ENCODE results near the gene S100A7A. TPM values are rescaled to one million over a fixed set of nuclear protein-coding genes. Genes with fewer than 3 reads are reported as not detected.

S100A7A gene
- total RNA-seq, 1 experiment from 2014 or later: not detected

DNA sequence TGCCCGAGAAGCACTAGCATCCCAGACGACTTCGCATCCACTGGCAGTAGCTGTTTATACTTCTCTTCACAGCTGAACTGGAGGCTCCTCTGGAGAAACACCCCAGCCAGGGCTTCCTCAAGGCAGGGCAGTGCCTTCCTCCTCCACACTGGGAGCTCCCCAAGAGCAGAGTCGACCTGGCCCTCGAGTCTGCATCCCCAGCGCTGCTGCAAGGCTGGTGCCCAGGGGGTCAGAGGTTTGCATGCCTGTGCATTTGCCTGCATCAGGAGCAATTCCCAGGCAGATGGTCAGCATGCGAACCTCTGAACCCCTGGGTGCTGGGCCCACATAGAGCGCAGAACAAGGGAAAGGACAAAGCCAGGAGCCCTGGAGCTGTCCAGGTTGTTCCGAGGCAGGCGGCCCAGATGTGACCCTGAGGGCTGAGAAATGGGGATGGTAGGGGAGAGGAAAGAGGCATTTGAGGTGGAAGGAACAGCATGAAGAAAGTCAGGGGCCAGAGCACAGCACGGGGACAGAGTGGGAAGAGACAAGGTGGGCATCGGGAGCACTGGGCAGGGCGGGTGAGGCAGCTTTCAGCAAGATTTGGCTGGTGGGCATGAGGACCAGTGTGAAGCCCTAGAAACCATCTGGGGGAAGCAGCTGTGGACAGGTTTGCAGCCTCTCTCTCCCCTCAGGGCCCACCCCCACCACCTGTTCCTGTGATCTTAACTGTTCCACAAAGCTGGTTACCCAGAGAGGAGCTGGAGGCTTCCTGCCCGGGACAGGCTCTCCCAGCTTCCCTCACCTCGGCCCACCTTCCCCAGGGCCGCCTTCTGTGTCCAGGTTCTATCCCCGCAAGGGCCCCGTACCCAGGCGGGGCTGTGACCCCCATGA, 19.0 kb upstream of the S100A7A start:
- Mint-ChIP-seq H3K4me1 (peaks cover 6% of the 10 kb centered on the region), H3K9me3 (no peaks in the 10 kb centered on the region), H3K4me3 (no peak overlapping the region), H3K27ac (no peak overlapping the region), H3K36me3 (no peaks in the 10 kb centered on the region), H3K27me3 (ENCODE audit: low read depth) (peaks cover 2% of the 10 kb centered on the region; the same call in 1 of the 2 replicates)
- DNase-seq (ENCODE audit: low spot score) (no peak), ATAC-seq (no peak)
- POLR2A ChIA-PET: no interaction called here
- CTCF ChIA-PET: interaction anchor here (0.8 to 2.1 kb wide), 2 partner anchors 42 to 97 kb away, joined by 3 to 10 read pairs; no protein-coding TSS in a partner anchor
- TF ChIP-seq ZNF317 (CRISPR knock-in tag; IDR thresholded peaks at IDR 0.05; ENCODE audit: borderline replicate concordance, low read depth) (no peak), SMAD3 (CRISPR knock-in tag; IDR thresholded peaks at IDR 0.05; ENCODE audit: borderline replicate concordance) (no peak), JAZF1 (CRISPR knock-in tag; IDR thresholded peaks at IDR 0.05) (no peak), ELF4 (CRISPR knock-in tag; IDR thresholded peaks at IDR 0.05; ENCODE audit: low read depth) (no peak)
- TF ChIP-seq, protein P1, sequence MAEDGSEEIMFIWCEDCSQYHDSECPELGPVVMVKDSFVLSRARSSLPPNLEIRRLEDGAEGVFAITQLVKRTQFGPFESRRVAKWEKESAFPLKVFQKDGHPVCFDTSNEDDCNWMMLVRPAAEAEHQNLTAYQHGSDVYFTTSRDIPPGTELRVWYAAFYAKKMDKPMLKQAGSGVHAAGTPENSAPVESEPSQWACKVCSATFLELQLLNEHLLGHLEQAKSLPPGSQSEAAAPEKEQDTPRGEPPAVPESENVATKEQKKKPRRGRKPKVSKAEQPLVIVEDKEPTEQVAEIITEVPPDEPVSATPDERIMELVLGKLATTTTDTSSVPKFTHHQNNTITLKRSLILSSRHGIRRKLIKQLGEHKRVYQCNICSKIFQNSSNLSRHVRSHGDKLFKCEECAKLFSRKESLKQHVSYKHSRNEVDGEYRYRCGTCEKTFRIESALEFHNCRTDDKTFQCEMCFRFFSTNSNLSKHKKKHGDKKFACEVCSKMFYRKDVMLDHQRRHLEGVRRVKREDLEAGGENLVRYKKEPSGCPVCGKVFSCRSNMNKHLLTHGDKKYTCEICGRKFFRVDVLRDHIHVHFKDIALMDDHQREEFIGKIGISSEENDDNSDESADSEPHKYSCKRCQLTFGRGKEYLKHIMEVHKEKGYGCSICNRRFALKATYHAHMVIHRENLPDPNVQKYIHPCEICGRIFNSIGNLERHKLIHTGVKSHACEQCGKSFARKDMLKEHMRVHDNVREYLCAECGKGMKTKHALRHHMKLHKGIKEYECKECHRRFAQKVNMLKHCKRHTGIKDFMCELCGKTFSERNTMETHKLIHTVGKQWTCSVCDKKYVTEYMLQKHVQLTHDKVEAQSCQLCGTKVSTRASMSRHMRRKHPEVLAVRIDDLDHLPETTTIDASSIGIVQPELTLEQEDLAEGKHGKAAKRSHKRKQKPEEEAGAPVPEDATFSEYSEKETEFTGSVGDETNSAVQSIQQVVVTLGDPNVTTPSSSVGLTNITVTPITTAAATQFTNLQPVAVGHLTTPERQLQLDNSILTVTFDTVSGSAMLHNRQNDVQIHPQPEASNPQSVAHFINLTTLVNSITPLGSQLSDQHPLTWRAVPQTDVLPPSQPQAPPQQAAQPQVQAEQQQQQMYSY (CRISPR knock-in tag; IDR thresholded peaks at IDR 0.05): no peak

DNA sequence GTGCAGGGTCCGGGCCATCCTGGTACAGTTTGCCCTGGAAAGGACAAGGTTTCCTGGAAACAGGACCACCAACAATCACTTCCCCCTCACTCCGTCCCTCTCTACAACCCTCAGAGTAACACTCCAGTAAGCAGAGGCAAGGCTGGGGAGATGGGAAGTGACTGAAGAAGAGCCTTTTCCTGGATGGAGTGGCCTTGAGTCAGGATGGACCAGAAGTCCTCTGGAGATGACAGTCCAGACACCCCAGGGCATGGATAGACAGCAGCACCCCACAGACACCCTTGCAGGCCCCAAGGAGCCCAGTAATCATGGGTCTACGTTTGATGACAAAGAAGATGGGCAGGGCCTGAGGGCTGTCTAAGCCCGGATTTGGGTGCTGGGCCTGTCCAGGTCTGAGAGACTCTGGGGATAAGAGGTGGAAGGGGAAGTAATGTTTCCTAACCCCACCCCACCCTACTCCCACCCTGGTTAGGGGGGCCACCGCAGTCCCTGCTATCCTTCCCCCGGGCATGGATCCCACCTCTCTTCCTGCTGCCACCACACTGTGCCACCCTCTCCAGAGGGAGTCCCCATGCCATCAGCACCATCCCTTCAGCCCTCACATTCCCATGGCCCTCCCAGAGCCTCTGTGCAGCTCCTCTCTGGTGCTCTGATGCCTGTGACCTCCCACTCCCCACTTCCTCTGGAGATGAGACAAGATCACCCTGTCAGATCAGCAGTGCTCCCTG, 18.2 kb upstream of the S100A7A start:
- Mint-ChIP-seq H3K4me1 (peaks cover 7% of the 10 kb centered on the region), H3K9me3 (no peaks in the 10 kb centered on the region), H3K4me3 (no peak overlapping the region), H3K27ac (no peak overlapping the region), H3K36me3 (no peaks in the 10 kb centered on the region), H3K27me3 (ENCODE audit: low read depth) (peaks cover 7% of the 10 kb centered on the region)
- no peak for DNase-seq (ENCODE audit: low spot score)
- POLR2A ChIA-PET: no interaction called here
- ATAC-seq: no peak
- CTCF ChIA-PET: interaction anchor here (0.8 to 2.1 kb wide), 2 partner anchors 43 to 96 kb away, joined by 3 to 10 read pairs; no protein-coding TSS in a partner anchor
- no peak for TF ChIP-seq ZNF416 (CRISPR knock-in tag; IDR thresholded peaks at IDR 0.05)
- TF ChIP-seq GRHL2 (CRISPR knock-in tag; IDR thresholded peaks at IDR 0.05; ENCODE audit: insufficient replicate concordance, severe bottlenecking): no peak
- no peak for TF ChIP-seq ETV6 (CRISPR knock-in tag; IDR thresholded peaks at IDR 0.05)
- TF ChIP-seq ZNF121 (CRISPR knock-in tag; IDR thresholded peaks at IDR 0.05): no peak
- TF ChIP-seq, protein P2, sequence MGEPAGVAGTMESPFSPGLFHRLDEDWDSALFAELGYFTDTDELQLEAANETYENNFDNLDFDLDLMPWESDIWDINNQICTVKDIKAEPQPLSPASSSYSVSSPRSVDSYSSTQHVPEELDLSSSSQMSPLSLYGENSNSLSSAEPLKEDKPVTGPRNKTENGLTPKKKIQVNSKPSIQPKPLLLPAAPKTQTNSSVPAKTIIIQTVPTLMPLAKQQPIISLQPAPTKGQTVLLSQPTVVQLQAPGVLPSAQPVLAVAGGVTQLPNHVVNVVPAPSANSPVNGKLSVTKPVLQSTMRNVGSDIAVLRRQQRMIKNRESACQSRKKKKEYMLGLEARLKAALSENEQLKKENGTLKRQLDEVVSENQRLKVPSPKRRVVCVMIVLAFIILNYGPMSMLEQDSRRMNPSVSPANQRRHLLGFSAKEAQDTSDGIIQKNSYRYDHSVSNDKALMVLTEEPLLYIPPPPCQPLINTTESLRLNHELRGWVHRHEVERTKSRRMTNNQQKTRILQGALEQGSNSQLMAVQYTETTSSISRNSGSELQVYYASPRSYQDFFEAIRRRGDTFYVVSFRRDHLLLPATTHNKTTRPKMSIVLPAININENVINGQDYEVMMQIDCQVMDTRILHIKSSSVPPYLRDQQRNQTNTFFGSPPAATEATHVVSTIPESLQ (CRISPR knock-in tag; IDR thresholded peaks at IDR 0.05): no peak
- TF ChIP-seq, protein P3, sequence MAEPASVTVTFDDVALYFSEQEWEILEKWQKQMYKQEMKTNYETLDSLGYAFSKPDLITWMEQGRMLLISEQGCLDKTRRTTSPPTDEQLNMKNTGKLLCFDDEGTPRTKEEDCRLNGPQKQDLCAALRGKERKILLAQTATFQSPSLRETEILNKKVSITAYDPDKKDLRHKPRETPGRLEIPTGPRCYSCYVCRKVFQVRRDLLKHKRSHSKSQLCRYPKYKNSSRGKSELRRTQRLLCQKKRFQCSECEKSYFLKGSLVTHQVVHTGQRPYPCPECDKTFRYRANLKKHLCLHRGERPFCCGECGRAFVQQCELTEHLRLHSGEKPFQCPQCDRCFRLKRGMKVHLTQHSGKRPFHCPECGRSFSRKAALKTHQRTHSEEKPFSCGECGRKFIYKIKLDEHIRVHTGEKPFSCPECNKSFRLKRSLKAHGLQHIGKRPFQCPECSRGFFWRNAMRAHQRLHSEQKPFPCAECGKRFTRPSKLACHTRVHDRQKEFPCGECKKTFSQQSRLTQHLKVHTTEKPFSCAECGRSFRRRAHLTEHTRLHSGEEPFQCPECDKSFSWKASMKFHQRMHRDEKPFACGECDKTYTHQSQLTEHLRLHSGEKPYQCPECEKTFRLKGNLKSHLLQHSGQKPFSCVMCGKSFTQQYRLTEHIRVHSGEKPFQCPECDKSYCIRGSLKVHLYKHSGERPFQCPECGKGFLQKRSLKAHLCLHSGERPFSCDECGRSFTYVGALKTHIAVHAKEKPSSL (CRISPR knock-in tag; conservative IDR thresholded peaks at IDR 0.05): no peak
- TF ChIP-seq, protein P4, sequence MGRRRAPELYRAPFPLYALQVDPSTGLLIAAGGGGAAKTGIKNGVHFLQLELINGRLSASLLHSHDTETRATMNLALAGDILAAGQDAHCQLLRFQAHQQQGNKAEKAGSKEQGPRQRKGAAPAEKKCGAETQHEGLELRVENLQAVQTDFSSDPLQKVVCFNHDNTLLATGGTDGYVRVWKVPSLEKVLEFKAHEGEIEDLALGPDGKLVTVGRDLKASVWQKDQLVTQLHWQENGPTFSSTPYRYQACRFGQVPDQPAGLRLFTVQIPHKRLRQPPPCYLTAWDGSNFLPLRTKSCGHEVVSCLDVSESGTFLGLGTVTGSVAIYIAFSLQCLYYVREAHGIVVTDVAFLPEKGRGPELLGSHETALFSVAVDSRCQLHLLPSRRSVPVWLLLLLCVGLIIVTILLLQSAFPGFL (CRISPR knock-in tag; IDR thresholded peaks at IDR 0.05; ENCODE audit: borderline replicate concordance): no peak
- TF ChIP-seq CREM (CRISPR knock-in tag; IDR thresholded peaks at IDR 0.05): no peak
- TF ChIP-seq TEAD4 (CRISPR knock-in tag; IDR thresholded peaks at IDR 0.05): no peak
- TF ChIP-seq TCF7 (CRISPR knock-in tag; IDR thresholded peaks at IDR 0.05; ENCODE audit: low read depth): no peak
- no peak for TF ChIP-seq TEAD1 (CRISPR knock-in tag; IDR thresholded peaks at IDR 0.05)
- TF ChIP-seq, protein P5, sequence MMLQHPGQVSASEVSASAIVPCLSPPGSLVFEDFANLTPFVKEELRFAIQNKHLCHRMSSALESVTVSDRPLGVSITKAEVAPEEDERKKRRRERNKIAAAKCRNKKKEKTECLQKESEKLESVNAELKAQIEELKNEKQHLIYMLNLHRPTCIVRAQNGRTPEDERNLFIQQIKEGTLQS (CRISPR knock-in tag; conservative IDR thresholded peaks at IDR 0.05): no peak
- TF ChIP-seq, protein P6, sequence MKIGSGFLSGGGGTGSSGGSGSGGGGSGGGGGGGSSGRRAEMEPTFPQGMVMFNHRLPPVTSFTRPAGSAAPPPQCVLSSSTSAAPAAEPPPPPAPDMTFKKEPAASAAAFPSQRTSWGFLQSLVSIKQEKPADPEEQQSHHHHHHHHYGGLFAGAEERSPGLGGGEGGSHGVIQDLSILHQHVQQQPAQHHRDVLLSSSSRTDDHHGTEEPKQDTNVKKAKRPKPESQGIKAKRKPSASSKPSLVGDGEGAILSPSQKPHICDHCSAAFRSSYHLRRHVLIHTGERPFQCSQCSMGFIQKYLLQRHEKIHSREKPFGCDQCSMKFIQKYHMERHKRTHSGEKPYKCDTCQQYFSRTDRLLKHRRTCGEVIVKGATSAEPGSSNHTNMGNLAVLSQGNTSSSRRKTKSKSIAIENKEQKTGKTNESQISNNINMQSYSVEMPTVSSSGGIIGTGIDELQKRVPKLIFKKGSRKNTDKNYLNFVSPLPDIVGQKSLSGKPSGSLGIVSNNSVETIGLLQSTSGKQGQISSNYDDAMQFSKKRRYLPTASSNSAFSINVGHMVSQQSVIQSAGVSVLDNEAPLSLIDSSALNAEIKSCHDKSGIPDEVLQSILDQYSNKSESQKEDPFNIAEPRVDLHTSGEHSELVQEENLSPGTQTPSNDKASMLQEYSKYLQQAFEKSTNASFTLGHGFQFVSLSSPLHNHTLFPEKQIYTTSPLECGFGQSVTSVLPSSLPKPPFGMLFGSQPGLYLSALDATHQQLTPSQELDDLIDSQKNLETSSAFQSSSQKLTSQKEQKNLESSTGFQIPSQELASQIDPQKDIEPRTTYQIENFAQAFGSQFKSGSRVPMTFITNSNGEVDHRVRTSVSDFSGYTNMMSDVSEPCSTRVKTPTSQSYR (CRISPR knock-in tag; IDR thresholded peaks at IDR 0.05): no peak
- TF ChIP-seq, protein P7, sequence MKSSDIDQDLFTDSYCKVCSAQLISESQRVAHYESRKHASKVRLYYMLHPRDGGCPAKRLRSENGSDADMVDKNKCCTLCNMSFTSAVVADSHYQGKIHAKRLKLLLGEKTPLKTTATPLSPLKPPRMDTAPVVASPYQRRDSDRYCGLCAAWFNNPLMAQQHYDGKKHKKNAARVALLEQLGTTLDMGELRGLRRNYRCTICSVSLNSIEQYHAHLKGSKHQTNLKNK (CRISPR knock-in tag; IDR thresholded peaks at IDR 0.05): no peak
- no peak for TF ChIP-seq MYBL2 (CRISPR knock-in tag; IDR thresholded peaks at IDR 0.05)

Measured in WTC11 (cell line).